HepG2 (cell line): ENCODE results near the gene PIR. TPM values are rescaled to one million over a fixed set of nuclear protein-coding genes. Genes with fewer than 3 reads are reported as not detected.

Experiments used
- DRAP1 ChIP-seq: IDR thresholded peaks from 2 replicates; pipeline ENCODE4 v1.6.1; 2016; ENCODE audit warnings: missing genetic modification reagents, missing compliant biosample characterization
- FOXP4 ChIP-seq: sonication (generic); formaldehyde crosslinking; IDR thresholded peaks from 2 replicates; pipeline ENCODE4 v1.4.0; 2020; ENCODE audit warnings: missing genetic modification reagents
- MBD4 ChIP-seq: IDR thresholded peaks from 2 replicates; pipeline ENCODE4 v1.6.1; 2012; ENCODE audit warnings: low read length, inconsistent platforms, borderline replicate concordance
- MIXL1 ChIP-seq: IDR thresholded peaks from 2 replicates; pipeline ENCODE4 v1.6.1; 2016
- MTF2 ChIP-seq: sonication (generic); formaldehyde crosslinking; IDR thresholded peaks from 2 replicates; pipeline ENCODE4 v1.5.0; 2020; ENCODE audit warnings: missing genetic modification reagents, borderline replicate concordance
- NCOA2 ChIP-seq: sonication (generic); formaldehyde crosslinking; IDR thresholded peaks from 2 replicates; pipeline ENCODE4 v1.8.0; 2022; ENCODE audit warnings: inconsistent platforms
- PHF8 ChIP-seq: sonication (generic); formaldehyde crosslinking; IDR thresholded peaks from 2 replicates; pipeline ENCODE4 v1.5.0; 2020; ENCODE audit warnings: missing genetic modification reagents
- TFDP2 ChIP-seq: sonication (generic); formaldehyde crosslinking; IDR thresholded peaks from 2 replicates; pipeline ENCODE4 v1.4.0; 2020; ENCODE audit warnings: missing genetic modification reagents
- ZNF253 ChIP-seq: sonication (generic); formaldehyde crosslinking; IDR thresholded peaks from 2 replicates; pipeline ENCODE4 v1.8.0; 2022; ENCODE audit warnings: mild to moderate bottlenecking, missing genetic modification reagents, borderline replicate concordance
- ZNF3 ChIP-seq: IDR thresholded peaks from 2 replicates; pipeline ENCODE4 v1.7.0; 2017; ENCODE audit warnings: inconsistent platforms
- ZNF441 ChIP-seq: sonication (generic); formaldehyde crosslinking; IDR thresholded peaks from 2 replicates; pipeline ENCODE4 v1.7.0; 2021; ENCODE audit warnings: missing genetic modification reagents, borderline replicate concordance
- ZNF496 ChIP-seq: sonication (generic); formaldehyde crosslinking; IDR thresholded peaks from 2 replicates; pipeline ENCODE4 v1.8.1; 2023; ENCODE audit warnings: mild to moderate bottlenecking, moderate library complexity, missing genetic modification reagents; ENCODE audit not compliant: insufficient replicate concordance
- ZNF672 ChIP-seq: sonication (generic); formaldehyde crosslinking; IDR thresholded peaks from 2 replicates; pipeline ENCODE4 v1.8.1; 2022; ENCODE audit warnings: missing genetic modification reagents
- polyA plus RNA-seq, 8 experiments: library from polyadenylated mRNA; depleted of rRNA in 3 of 8; stranded (reverse) in 7 of 8; unstranded in 1 of 8; fragments of >200 nt; fragmentation: Illumina TruSeq in 4 of 8; extraction: Trizol in 4 of 8; gene quantifications; 2 replicates each; pipeline versions ENCODE4 v1.2.1 to v1.2.3, GENCODE V29; 2011 to 2016; ENCODE audit warnings: low read depth in 4 of 8, missing spikeins in 1 of 8, mixed read lengths in 1 of 8; ENCODE audit not compliant: insufficient read depth in 1 of 8
- total RNA-seq, 5 experiments: library from RNA; depleted of rRNA; stranded (reverse); fragments of >200 nt; fragmentation: Illumina TruSeq; extraction: Trizol; gene quantifications; 2 replicates each; pipeline ENCODE4 v1.2.3, GENCODE V29; 2016; ENCODE audit warnings: low read depth in 1 of 5
- TF ChIP-seq, protein P1 (sequence below): sonication (generic); formaldehyde crosslinking; IDR thresholded peaks from 2 replicates; pipeline ENCODE4 v1.4.0; 2020; ENCODE audit warnings: missing genetic modification reagents
- TF ChIP-seq, protein P2 (sequence below): sonication (generic); formaldehyde crosslinking; IDR thresholded peaks from 2 replicates; pipeline ENCODE4 v1.5.0; 2020; ENCODE audit warnings: mild to moderate bottlenecking, missing genetic modification reagents
- TF ChIP-seq, protein P3 (sequence below): sonication (generic); formaldehyde crosslinking; IDR thresholded peaks from 2 replicates; pipeline ENCODE4 v1.4.0; 2020; ENCODE audit warnings: missing genetic modification reagents, borderline replicate concordance

The PIR gene
- total and polyA plus RNA-seq, 2 of the 13 experiments (the other 11 are each of a cell fraction or from before 2014, with no cell fraction given), result 12.2 to 38.0 TPM

GRCh38 chrX:15493118-15493962, at the start of gene PIR (continued):
- TF ChIP-seq PHF8 (CRISPR knock-in tag), result peak; percentile 59
- TF ChIP-seq DRAP1, result peak; percentile 37
- TF ChIP-seq, protein P1, sequence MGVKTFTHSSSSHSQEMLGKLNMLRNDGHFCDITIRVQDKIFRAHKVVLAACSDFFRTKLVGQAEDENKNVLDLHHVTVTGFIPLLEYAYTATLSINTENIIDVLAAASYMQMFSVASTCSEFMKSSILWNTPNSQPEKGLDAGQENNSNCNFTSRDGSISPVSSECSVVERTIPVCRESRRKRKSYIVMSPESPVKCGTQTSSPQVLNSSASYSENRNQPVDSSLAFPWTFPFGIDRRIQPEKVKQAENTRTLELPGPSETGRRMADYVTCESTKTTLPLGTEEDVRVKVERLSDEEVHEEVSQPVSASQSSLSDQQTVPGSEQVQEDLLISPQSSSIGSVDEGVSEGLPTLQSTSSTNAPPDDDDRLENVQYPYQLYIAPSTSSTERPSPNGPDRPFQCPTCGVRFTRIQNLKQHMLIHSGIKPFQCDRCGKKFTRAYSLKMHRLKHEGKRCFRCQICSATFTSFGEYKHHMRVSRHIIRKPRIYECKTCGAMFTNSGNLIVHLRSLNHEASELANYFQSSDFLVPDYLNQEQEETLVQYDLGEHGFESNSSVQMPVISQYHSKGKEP (CRISPR knock-in tag), result no peak
- TF ChIP-seq FOXP4 (CRISPR knock-in tag), result peak; percentile 26; the same call in 1 of the 2 replicates
- TF ChIP-seq, protein P2, sequence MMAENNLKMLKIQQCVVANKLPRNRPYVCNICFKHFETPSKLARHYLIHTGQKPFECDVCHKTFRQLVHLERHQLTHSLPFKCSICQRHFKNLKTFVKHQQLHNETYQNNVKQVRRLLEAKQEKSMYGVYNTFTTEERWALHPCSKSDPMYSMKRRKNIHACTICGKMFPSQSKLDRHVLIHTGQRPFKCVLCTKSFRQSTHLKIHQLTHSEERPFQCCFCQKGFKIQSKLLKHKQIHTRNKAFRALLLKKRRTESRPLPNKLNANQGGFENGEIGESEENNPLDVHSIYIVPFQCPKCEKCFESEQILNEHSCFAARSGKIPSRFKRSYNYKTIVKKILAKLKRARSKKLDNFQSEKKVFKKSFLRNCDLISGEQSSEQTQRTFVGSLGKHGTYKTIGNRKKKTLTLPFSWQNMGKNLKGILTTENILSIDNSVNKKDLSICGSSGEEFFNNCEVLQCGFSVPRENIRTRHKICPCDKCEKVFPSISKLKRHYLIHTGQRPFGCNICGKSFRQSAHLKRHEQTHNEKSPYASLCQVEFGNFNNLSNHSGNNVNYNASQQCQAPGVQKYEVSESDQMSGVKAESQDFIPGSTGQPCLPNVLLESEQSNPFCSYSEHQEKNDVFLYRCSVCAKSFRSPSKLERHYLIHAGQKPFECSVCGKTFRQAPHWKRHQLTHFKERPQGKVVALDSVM (CRISPR knock-in tag), result peak; percentile 95
- TF ChIP-seq MTF2 (CRISPR knock-in tag), result no peak
- TF ChIP-seq NCOA2 (CRISPR knock-in tag), result no peak
- TF ChIP-seq MBD4, result no peak
- no peak for TF ChIP-seq ZNF3 (CRISPR knock-in tag)
- no peak for TF ChIP-seq ZNF672 (CRISPR knock-in tag)
- no peak for TF ChIP-seq ZNF253
- peak; percentile 49; the same call in 1 of the 2 replicates for TF ChIP-seq TFDP2 (CRISPR knock-in tag)
- no peak for TF ChIP-seq ZNF496 (CRISPR knock-in tag)
- no peak for TF ChIP-seq ZNF441
- no peak for TF ChIP-seq MIXL1 (CRISPR knock-in tag)
- TF ChIP-seq, protein P3, sequence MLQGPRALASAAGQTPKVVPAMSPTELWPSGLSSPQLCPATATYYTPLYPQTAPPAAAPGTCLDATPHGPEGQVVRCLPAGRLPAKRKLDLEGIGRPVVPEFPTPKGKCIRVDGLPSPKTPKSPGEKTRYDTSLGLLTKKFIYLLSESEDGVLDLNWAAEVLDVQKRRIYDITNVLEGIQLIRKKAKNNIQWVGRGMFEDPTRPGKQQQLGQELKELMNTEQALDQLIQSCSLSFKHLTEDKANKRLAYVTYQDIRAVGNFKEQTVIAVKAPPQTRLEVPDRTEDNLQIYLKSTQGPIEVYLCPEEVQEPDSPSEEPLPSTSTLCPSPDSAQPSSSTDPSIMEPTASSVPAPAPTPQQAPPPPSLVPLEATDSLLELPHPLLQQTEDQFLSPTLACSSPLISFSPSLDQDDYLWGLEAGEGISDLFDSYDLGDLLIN (CRISPR knock-in tag), result no peak
